ENCODE data around the gene KLC1.

Gene KLC1

DNA sequence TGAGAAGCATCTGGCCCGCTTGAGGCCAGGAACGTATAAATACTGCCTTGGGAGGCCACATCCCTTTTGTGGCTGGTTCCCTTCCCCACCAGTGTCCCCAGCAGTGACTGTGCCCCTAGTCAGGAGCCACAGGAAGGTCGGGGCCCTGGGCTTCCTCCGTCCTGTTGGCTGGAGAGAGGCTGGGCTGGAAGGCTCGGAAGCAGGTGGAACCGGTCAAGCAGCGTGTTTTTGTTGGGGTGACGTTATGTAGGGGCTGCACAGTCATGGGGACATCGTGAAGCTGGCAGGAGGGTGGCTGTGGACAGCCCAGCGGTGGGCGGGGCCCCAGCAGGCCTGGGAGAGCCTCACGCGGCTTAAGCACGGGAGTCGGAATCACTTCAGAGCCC lies 76.1 kb downstream of the KLC1 start:
- DNase-seq (ENCODE audit: low spot score): no peak

DNA sequence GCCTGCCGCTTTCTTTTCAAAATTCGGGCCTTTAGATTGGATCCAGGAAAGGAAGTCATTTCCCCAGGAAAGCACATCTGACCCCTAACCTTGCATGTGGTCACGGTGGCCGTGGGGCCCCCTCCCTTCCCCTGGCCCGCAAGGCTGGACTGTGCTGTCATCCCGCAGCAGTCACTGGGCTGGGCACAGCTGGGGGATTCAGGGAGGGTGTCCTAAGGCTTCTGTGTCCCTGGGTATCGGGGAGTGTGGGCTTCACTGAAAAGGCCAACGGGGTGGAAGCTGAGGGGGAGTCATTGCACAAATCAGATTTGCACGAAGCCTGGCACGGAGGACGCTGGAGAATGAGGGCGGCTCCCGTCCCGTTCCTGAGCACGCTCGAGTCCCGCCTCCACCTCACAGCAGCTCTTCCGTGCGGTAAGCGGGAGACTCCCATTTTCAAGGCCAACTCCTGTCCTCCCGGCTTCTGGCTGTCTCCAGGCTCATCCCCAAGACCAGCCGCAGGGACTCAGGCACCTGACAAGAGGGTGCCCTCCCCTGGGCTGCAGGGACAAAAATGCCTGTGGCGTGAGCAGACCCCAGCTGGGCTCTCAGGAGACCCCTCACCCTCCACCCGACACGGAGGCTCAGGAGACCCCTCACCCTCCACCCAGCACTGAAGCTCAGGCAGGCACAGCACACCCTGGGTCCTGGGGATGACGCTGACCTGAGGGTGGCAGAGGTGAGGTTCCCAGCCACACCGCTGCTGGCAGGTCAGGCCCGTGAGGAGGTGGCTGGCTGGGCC lies 76.7 kb downstream of the KLC1 start:
- DNase-seq (ENCODE audit: low spot score): no peak

DNA sequence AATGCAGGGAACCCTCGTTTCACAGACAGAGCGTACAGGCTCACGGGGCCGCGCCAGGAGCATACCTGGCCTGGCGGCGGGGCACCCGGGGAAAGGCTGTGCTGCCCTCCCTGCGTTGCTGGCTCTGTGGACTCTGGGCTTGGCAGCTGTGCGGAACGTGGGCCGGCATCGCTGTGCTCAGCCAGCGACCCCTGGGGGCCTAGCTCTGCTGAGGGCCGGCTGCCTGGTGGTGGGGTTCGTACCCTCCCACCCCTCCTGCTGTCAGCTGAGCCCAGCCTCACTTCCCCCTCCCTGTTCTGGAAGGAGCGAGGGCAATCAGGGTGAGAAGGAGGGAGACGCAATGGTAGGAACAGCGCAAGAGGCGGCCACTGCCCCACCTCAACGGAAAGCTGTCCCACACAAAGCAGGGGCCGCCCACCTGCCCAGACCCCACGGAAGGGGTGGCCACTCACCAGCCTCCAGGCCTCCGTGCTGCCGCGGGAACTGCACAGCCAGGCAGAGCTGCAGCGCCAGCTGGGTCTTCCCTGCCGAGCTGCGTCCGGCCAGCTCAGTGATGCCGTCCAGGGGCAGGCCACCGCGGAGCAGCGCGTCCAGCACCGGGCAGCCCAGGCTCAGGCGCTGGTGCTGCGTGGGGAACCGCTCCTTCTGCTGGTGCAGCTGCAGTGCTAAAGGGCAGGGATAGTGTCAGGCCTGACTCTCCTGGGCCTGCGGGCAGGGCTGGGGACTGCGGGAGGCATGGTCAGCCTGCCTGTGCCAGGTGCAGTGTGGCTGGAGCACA lies 77.7 kb downstream of the KLC1 start:
- DNase-seq (ENCODE audit: low spot score): no peak

DNA sequence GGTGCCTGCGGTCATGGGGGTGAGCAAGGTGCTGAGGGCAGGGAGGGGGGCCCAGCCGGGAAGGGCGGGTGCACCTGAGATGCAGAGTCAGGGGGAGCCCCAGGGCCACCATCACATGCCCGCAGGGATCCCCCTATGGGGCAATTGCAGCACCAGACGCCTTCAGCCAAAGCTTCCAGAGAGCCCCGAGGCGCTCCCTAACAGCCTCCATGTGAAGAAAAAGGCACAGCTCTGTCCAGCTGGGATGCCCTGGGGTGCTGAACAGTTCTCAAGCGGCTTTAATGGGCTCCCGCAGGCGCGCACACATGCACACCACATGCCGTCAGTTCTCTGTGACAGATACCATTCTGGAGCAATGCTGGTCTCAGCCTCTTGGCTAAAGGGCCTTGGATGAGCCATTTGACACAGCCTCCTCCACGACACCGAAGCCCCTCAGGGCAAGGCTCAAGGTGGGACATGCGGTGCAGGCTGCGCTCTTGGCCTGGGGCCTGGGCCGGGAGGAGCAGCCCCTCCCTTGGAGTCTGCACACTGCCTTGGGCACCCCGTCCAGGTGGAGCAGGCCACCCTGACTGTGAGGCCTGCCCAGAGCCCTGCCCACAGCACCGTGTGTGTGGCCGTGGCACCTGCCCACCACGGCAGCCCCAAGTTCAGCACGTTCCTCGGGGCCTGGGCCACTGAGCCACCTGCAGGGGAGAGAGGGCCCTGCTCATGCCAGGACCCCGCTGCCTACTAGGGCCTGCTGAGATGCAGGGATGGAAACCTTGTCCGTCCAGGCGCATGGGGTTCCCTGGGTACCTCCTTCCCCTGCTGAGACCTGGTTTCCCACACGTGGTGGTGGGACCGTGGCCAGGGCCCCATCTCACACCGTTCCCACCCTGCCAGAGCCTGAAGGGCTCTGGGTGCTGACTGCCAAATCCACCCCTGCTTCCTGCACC lies 78.6 kb downstream of the KLC1 start:
- no peak for DNase-seq (ENCODE audit: low spot score)

DNA sequence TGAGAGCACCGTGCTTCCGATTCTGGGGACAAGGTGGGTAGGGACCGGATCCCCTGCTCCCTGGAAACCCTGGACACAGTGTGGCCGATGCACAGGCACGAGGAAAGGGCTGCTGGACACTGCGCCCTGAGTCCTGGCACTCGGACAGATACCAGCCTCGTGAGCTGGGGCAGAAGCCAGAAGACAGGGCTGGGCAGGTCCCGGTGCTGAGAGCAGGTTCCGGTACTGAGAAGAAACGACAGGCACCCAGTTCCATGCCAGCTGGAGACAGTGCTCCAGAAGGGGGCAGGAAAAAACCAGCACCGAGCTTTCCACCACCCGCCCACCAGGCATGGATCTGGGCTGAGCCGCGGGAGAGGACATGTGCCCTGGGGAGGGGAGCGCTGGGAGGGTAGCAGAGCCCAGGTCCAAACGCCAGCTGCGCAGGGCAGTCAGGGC lies 79.8 kb downstream of the KLC1 start:
- no peak for DNase-seq (ENCODE audit: low spot score)

DNA sequence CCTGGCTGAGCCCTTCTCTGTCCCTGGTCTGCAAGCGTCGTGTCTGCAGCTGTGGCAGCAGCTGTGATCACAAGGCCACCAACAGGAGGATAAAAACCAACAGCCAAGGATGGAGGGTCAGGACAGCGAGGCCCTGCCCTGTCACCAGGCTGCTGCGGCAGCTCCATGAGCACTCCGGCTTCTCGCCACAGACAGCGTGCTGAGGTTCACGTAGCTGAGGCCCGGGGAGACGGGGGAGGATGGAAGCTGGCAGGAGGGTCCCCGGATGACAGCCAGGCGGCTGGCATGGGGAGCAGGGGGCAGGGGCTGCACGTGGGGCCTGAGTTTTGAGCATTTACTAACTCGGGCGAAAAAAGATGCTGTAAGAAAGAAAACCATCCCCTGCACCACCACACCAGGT lies 80.8 kb downstream of the KLC1 start:
- no peak for DNase-seq (ENCODE audit: low spot score)

DNA sequence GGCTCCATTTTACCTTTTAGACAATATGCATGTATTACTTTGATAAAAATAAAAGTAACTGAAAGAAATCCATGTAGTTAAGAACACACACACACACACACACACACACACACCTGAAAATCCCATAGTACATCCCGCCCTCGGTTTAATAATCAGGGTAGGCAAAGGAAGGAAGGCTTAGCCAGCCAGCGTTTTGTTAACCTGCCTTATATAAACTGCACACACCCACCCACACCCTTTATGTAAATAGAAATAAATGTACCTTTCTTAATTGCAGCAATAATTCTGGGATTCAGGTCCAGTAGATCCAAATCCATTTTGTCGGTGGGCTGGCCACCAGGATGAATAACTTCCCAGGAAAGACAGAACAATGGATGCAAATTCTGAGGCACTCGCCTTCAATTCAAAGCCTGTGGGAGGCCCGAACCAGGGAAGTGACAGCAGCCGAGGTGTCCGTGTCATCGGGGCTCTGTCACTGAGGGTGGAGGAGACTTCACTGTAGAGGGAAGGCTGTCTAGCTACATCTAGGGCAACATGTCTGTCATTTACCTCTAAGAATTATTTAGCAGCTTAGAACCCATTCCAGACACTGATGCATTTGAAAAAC lies 81.9 kb downstream of the KLC1 start:
- no peak for DNase-seq (ENCODE audit: low spot score)

DNA sequence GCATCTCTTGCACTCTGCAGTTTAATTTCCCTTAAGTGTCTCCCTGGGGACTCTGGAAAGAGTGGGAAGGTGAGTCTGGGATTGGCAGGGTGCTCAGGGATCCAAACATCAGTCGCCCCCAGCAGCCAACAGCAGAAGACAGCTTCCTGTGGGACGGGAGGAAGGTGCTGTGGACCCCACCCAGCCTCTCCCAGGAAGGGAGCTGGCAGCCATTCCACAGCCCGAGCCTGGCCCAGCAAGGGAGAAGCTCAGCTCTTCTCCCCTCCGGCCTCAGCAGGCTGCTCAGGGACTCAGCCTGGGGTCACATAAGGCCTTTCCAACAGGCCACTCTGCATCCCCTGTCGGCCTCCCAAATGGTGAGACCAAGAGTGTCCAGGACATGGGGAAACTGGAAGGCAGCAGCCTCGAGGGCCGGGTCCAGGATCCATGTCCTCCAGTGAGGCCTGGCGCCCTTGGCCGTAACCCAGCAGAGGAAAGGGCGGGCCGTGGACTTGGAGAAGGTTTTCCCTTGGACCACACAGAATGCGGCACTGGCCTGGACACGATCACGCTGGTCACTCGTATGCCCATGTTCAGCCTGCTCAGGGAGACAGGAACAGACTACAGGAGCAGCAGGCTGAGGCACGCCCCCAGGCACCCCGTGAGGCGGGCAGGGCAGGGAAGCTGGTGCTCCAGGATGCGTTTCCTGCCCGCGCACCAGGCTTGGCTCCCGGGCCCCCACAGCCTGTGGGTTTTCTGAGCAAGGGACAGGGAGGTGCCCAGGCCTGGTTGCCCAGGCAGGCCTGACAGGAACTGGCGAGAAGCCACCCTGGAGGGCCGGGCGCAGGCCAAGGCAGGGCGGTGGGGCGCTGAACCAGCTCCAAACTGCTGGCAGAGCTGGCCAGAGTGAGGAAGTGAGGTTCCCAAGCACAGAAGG lies 82.8 kb downstream of the KLC1 start:
- no peak for DNase-seq (ENCODE audit: low spot score)

DNA sequence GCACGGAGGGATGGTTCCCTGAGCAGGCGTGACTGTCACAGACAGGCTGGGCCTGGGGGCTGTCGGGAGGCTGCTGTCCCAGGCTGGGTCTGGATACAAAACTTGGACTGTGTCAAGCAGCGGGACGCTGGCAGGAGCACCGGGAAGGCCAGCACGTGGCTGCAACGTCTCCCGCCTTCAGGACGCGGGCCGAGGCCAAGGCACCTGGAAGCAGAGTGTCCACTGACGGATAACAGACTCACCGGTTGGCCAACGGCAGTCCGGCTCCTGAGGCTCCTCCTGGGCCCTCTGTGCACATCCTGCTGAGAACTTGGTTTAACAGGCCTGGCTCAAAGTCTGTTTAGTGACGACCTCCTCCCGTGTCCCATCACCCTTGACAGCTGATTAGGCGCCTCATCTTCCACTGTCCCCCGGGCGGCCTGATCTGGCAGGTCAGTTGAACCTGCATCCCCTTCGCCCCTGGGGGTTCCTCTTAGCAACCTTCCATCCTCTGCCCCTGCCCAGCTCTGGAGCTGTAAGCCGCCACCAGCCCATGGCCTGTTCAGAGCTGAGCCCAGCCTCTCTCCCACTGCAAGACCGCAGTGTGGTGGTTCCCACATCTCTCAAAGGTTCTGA lies 83.7 kb downstream of the KLC1 start:
- no peak for DNase-seq (ENCODE audit: low spot score)

DNA sequence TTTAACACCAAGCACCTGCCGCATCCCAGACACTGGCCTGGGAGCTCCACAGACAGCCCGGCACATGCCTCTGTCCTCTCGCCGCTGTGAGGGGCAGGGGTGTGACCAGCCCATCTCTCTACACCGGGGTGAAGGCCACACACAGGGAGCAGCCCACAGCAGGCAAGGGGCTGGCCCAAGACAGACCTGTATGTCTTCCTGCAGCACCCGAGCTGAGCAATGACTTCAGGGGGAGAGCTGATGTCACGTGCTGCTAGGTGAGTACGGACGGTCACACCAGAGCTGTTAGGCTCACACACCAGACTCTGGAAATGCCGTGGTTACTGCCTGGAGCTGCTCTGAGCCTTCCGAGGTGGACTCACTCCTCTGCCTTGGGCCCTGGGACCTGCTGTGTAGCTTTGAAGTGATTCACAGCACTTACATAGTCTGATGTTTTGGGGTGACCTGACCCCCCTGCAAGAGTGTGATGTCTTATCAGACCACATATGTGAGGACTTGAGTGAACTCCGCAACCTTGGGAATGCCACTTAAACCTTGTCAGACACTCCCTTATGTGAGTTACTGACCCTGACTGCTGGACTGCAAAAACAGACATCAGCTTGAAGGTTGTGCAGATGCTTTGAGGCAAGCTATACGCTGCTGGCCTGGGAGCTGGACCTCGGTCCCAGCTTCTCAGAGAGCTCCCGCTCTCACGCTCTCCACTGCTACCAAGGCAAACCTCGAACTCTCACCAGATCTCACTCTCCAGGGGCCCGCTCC lies 84.5 kb downstream of the KLC1 start:
- no peak for DNase-seq (ENCODE audit: low spot score)

DNA sequence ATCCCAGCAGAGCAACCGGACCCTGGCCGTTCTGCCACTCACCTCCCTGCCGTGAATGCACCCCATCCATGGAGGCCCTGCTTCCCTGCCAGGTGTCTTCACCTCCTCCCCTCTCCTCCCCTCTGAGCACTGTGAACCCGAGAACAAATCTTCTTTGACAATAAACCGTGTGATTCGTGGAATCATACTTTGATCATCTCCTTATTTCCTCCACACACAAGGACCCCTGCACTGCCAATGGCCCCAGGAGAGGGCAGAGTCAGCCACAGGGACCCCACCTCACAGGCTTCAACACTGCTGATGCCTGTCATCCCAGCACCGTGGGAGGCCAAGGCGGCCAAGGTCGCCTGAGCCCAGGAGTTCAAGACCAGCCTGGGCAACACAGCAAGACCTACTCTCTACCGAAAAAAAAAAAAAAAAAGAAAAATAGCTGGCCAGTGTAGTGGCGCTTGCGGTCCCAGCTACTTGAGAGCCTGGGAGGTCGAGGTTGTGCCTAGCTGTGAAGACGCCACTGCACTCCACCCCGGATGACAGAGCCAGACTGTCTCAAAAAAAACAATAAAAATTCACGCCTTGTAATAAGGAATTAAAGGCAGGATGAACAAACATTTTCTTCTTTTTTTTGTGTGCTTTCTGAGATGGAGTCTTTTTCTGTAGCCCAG lies 85.2 kb downstream of the KLC1 start:
- no peak for DNase-seq (ENCODE audit: low spot score)

DNA sequence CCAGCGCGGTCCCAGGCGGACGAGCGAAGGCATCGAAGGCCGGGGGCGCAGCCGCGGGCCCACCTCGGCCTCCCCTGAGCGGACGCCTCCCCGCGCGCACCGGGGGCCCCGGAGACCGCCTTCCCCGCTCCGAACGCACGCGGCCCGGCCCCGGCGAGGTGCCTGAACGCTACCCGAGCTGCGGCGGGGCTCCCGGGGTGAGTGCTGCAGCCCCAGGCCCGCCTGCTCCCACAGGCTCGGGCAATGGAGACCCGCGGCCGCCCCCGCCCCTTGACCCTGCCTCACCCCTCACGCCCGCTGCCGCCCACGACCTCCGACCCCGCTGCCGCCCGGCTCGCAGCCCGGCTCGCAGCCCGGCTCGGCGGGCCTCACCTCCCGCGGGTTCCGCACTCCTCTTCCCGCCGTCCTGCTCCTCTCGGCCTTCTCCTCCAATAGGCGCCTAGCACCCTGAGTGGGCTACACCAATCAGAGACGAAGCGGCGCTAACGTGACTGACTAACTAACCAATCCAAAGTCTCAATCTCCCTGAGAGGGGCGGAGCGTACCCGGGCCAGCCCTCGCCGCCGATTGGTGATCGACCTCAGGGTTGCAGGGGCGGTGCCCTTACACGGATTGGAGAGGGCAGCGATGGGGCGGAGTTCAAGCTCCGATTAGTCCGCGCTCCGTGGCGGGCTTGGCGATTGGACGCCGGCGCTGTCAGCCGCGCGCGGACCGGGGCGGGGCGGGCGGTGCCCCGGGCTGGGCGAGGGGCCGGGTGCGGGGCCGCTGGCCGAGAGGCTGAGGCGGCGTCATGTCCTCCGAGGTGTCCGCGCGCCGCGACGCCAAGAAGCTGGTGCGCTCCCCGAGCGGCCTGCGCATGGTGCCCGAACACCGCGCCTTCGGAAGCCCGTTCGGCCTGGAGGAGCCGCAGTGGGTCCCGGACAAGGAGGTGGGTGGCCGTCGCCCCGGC lies 86.3 kb downstream of the KLC1 start, which contains the start of the genes XRCC3 and ZFYVE21:
Gene XRCC3 (minus strand): TSS at position 400 of the 949 bp plus-strand sequence. CDS start 4,364 bp downstream, outside the sequence.
Gene ZFYVE21 (plus strand): TSS at position 759 of the 949 bp plus-strand sequence. CDS start 32 bp downstream, at position 791.
- peak; percentile 100 for DNase-seq (ENCODE audit: low spot score)

DNA sequence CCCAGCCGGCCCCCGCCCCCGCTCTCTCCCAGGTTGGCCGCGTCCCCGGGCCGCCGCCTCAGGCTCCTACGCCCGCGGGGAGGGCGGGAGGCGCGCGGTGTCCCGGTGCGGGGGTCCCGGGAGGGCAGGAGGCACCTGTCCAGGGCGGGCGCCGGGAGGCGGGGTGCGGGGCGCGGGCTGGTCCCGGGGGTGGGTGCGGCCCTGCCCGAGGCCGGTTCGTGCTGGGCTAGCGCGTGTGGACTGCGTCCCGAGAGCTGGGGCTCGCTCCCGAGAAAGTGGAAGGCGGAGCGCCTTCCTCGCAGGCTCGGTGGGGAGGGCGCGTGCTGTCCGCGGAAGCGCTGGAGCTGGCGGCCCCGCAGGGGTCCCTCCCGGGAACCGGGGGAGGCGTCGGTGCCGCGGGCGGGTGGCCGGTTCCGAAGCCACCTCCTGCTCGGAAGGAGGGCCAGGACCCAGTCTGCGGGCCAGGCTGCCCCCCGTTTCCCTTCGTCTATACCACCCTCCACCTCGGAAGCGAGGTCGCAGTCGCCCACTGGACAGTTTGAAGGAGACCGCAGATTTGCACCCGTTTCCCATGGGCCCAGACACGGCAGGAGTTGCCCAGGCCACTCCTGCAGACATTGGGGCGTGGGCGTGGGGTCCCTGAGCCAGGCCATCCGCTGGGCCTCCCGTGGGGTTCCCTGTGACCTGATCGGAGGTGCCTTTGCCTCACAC lies 87.2 kb downstream of the KLC1 start:
- no peak for DNase-seq (ENCODE audit: low spot score)

DNA sequence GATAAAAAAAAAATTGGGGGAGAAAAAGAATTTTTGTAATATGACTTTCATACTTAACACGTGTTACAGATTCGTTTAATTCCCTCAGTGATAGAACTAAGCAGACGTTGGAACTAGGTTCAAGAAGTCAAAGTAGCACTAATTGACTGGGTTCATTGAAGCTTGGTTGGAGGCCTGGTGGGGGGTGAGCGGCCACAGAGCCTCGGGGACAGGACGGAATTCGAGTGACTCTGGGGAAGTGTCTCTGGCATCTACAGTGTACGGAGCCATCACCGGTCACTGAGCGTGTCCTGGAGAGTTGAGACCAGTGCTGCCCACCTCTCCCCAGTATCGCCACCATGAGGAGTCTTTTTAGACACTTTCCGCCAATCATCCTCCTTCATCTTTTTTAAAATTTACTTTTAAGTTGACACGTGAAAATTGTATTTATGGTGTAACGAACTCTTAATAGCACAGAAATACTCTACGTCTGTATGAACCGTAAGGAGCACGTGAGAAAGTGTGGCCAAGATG lies 87.9 kb downstream of the KLC1 start:
- no peak for DNase-seq (ENCODE audit: low spot score)

DNA sequence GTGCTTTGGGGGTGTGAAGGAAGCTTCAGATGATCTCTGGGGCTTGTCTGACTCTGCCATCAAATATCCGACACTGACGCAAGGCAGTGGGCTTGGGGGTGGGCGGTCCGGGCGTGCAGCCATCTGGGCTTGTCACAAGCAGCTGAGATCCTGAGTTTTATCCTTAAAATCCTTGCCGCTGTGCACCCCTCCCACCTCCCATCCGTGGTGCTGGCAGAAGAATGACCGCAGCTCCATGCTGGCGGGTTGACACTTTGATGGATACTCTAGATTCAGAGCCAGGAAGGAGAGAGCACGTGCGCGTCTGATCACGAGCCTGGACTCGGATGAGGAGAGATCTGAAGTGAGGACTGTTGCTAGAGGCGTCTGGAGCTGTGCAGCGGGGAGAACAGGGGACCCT lies 89.6 kb downstream of the KLC1 start:
- DNase-seq (ENCODE audit: low spot score): no peak

DNA sequence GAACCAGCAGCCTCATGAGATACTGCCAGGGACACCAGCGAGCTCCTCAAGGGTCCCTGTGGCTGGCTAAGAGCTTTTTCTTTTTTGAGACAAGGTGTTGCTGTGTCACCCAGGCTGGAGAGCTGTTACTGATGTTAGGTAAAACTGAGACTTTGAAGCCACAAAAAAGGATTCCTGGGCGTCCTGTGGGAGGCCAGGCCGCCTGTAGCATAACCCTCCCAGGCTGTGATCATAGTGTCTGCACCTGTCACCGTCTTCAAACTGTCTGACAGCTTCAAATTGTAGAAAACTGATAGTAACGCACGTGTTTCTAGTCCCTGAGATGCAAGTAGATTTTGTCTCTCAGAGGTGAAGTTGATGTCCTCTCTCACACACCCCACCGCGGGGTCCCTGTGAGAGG lies 90.7 kb downstream of the KLC1 start:
- no peak for DNase-seq (ENCODE audit: low spot score)
